Measurements from ENCODE around the gene CCDC88C.

The CCDC88C gene

GRCh38 chr14:91230397-91231035 lies 187.1 kb downstream of the CCDC88C start:
- no peak overlapping the region for H3K27ac ChIP-seq (ENCODE audit: low read length)
- H3K79me2 ChIP-seq (ENCODE audit: low read length) = no peaks in the 10 kb centered on the region
- no peak overlapping the region for H3K9ac ChIP-seq (ENCODE audit: low read length)
- peaks cover 6% of the 10 kb centered on the region; the same call in 1 of the 2 replicates for H3K9me3 ChIP-seq (ENCODE audit: insufficient read depth, low read length)
- TF ChIP-seq EZH2phosphoT487 (IDR thresholded peaks at IDR 0.05; ENCODE audit: low read depth) (no peak), CTCF (IDR thresholded peaks at IDR 0.05; ENCODE audit: low read depth, low read length) (no peak)
- peaks cover 4% of the 10 kb centered on the region for H3K36me3 ChIP-seq (replicated peaks; ENCODE audit: low read depth, low read length)
- no peak overlapping the region for H3K4me3 ChIP-seq (ENCODE audit: low read length)
- H3K27me3 ChIP-seq (ENCODE audit: low read depth, low read length) = no peaks in the 10 kb centered on the region
- no peaks in the 10 kb centered on the region for H4K20me1 ChIP-seq (ENCODE audit: insufficient read depth, low read length)
- no peak overlapping the region for H3K4me2 ChIP-seq (ENCODE audit: low read length)
- H2AFZ ChIP-seq (ENCODE audit: low read depth, low read length) = no peak overlapping the region
- H3K4me1 ChIP-seq (ENCODE audit: low read length) = peaks cover 32% of the 10 kb centered on the region

GRCh38 chr14:91229743-91230200 lies 187.8 kb downstream of the CCDC88C start:
- no peak overlapping the region for H3K27ac ChIP-seq (ENCODE audit: low read length)

GRCh38 chr14:91229005-91229382 lies 188.6 kb downstream of the CCDC88C start:
- Histone ChIP-seq H2AFZ (ENCODE audit: low read depth, low read length) (no peak overlapping the region), H4K20me1 (ENCODE audit: insufficient read depth, low read length) (no peaks in the 10 kb centered on the region), H3K9ac (ENCODE audit: low read length) (no peak overlapping the region), H3K27ac (ENCODE audit: low read length) (peak overlapping the region; percentile 52), H3K79me2 (ENCODE audit: low read length) (no peaks in the 10 kb centered on the region), H3K9me3 (ENCODE audit: insufficient read depth, low read length) (peaks cover 6% of the 10 kb centered on the region; the same call in 1 of the 2 replicates), H3K4me2 (ENCODE audit: low read length) (peak overlapping the region; percentile 65), H3K27me3 (ENCODE audit: low read depth, low read length) (no peaks in the 10 kb centered on the region), H3K4me3 (ENCODE audit: low read length) (peak overlapping the region; percentile 28; the same call in 1 of the 2 replicates), H3K36me3 (replicated peaks; ENCODE audit: low read depth, low read length) (peaks cover 4% of the 10 kb centered on the region), H3K4me1 (ENCODE audit: low read length) (peaks cover 32% of the 10 kb centered on the region)
- TF ChIP-seq EZH2phosphoT487 (IDR thresholded peaks at IDR 0.05; ENCODE audit: low read depth) (no peak), CTCF (IDR thresholded peaks at IDR 0.05; ENCODE audit: low read depth, low read length) (no peak)

More at GRCh38 chr14:91229743-91230200, 187.8 kb downstream of the CCDC88C start:
- peaks cover 4% of the 10 kb centered on the region for H3K36me3 ChIP-seq (replicated peaks; ENCODE audit: low read depth, low read length)
- no peak overlapping the region for H3K9ac ChIP-seq (ENCODE audit: low read length)
- H3K4me2 ChIP-seq (ENCODE audit: low read length) = peak overlapping the region; percentile 65
- H3K4me1 ChIP-seq (ENCODE audit: low read length) = peaks cover 32% of the 10 kb centered on the region
- TF ChIP-seq EZH2phosphoT487 (IDR thresholded peaks at IDR 0.05; ENCODE audit: low read depth) (no peak), CTCF (IDR thresholded peaks at IDR 0.05; ENCODE audit: low read depth, low read length) (no peak)
- peaks cover 6% of the 10 kb centered on the region; the same call in 1 of the 2 replicates for H3K9me3 ChIP-seq (ENCODE audit: insufficient read depth, low read length)
- no peaks in the 10 kb centered on the region for H4K20me1 ChIP-seq (ENCODE audit: insufficient read depth, low read length)
- H3K79me2 ChIP-seq (ENCODE audit: low read length) = no peaks in the 10 kb centered on the region
- H3K4me3 ChIP-seq (ENCODE audit: low read length) = no peak overlapping the region
- H3K27me3 ChIP-seq (ENCODE audit: low read depth, low read length) = no peaks in the 10 kb centered on the region
- no peak overlapping the region for H2AFZ ChIP-seq (ENCODE audit: low read depth, low read length)

- H3K27me3 ChIP-seq (ENCODE audit: low read depth, low read length) = no peaks in the 10 kb centered on the region
- H3K9ac ChIP-seq (ENCODE audit: low read length) = peak overlapping the region; percentile 30; the same call in 1 of the 2 replicates
- H2AFZ ChIP-seq (ENCODE audit: low read depth, low read length) = peak overlapping the region; percentile 59; the same call in 1 of the 2 replicates
- peaks cover 4% of the 10 kb centered on the region for H3K36me3 ChIP-seq (replicated peaks; ENCODE audit: low read depth, low read length)
- peak overlapping the region; percentile 28; the same call in 1 of the 2 replicates for H3K4me3 ChIP-seq (ENCODE audit: low read length)
- TF ChIP-seq CTCF (IDR thresholded peaks at IDR 0.05; ENCODE audit: low read depth, low read length) (no peak), EZH2phosphoT487 (IDR thresholded peaks at IDR 0.05; ENCODE audit: low read depth) (no peak)
- H4K20me1 ChIP-seq (ENCODE audit: insufficient read depth, low read length) = no peaks in the 10 kb centered on the region
- H3K9me3 ChIP-seq (ENCODE audit: insufficient read depth, low read length) = peaks cover 6% of the 10 kb centered on the region; the same call in 1 of the 2 replicates
- peak overlapping the region; percentile 52 for H3K27ac ChIP-seq (ENCODE audit: low read length)
- no peaks in the 10 kb centered on the region for H3K79me2 ChIP-seq (ENCODE audit: low read length)
- peaks cover 32% of the 10 kb centered on the region for H3K4me1 ChIP-seq (ENCODE audit: low read length)
- peak overlapping the region; percentile 65 for H3K4me2 ChIP-seq (ENCODE audit: low read length)
These were observed 189.3 kb downstream of the CCDC88C start for GRCh38 chr14:91228112-91229004.

All from OCI-LY3 (cell line).